ENCODE measurements around the gene MYL5. TPM values are rescaled to one million over a fixed set of nuclear protein-coding genes. Genes with fewer than 3 reads are reported as not detected.
"Not testable (repeated sequence)": the region's sequence is repeated elsewhere in the genome, so short reads cannot be mapped to it uniquely, and the experiment has no call there.

The MYL5 gene
- total and polyA plus RNA-seq, 2 of the 4 experiments (the other 2 are of a cell fraction) = 9.1 to 16.0 TPM

DNA sequence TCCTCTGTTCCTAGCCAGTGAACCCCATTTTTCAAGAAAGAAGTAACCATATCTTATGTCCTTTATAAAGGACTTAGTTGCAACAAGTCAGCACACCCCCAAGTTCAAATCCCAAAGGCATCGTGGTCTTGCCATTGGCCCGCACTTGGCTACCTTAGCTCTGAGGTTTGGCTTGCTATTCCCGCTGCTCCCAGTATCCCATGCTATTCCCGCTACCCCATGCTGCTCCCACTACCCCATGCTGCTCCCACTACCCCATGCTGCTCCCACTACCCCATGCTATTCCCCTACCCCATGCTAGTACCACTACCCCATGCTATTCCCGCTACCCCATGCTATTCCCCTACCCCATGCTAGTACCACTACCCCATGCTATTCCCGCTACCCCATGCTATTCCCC is 6.1 kb upstream of the MYL5 start:
- H2BK5ac ChIP-seq (ENCODE audit: low read depth, low read length, poor library complexity, severe bottlenecking); H2AK5ac ChIP-seq (ENCODE audit: low read depth, low read length); H4K20me1 ChIP-seq (ENCODE audit: insufficient read depth, low read length); H3K4me3 ChIP-seq (ENCODE audit: insufficient read depth, low read depth, low read length); H3K18ac ChIP-seq (ENCODE audit: low read depth, low read length); H4K5ac ChIP-seq (ENCODE audit: low read depth, low read length); dilution Hi-C loops (cut with HindIII; ENCODE audit: low sequenced_read_pairs, unreplicated experiment); H3K9ac ChIP-seq (ENCODE audit: low read depth, low read length); H2AFZ ChIP-seq (replicated peaks; ENCODE audit: low read length, poor library complexity); DNase-seq; H3K27ac ChIP-seq (ENCODE audit: insufficient read depth, low read length); ATAC-seq (ENCODE audit: low read depth); H3K4ac ChIP-seq (ENCODE audit: low read depth, low read length); H3K27me3 ChIP-seq (ENCODE audit: control insufficient read depth, insufficient read depth, low read length); BruUV-seq (replicated peaks); intact Hi-C loops (cut with micrococcal nuclease); H2AK9ac ChIP-seq (replicated peaks; ENCODE audit: low read depth, low read length, poor library complexity); H2BK20ac ChIP-seq (ENCODE audit: low read depth, low read length); H3K4me1 ChIP-seq (ENCODE audit: control insufficient read depth, insufficient read depth, low read length); H3K9me1 ChIP-seq (ENCODE audit: insufficient read depth, low read length); H3K79me1 ChIP-seq (ENCODE audit: low read depth in 1 of 2, low read length in 2 of 2); H3K56ac ChIP-seq (ENCODE audit: extremely low read depth, insufficient read depth, low read length); H3K23ac ChIP-seq (ENCODE audit: low read depth, low read length); H4K91ac ChIP-seq (ENCODE audit: insufficient read depth, low read depth, low read length); CTCF ChIA-PET; H3K4me2 ChIP-seq (ENCODE audit: low read depth, low read length); in situ Hi-C loops (cut with MboI; ENCODE audit: low sequenced_read_pairs); H2BK120ac ChIP-seq (ENCODE audit: low read depth, low read length); H3K9me3 ChIP-seq (ENCODE audit: control insufficient read depth, insufficient read depth, low read length); H4K8ac ChIP-seq (ENCODE audit: low read depth in 2 of 2, low read length in 2 of 2); H2BK15ac ChIP-seq (ENCODE audit: low read depth, low read length); POLR2A ChIA-PET (ENCODE audit: unreplicated experiment); H3K14ac ChIP-seq (replicated peaks; ENCODE audit: low read depth, low read length): not testable (repeated sequence)
- H3K36me3 ChIP-seq (ENCODE audit: control insufficient read depth, insufficient read depth, low read length) = peaks cover 17% of the 10 kb centered on the region
- WGBS, 2 experiments (ENCODE audit: extremely low coverage in 2 of 2, insufficient read length in 1 of 2) = 89% methylated on average over 2 of the region's 6 CpGs; no CpG with 5 or more reads in 1 of the 2 experiments

DNA sequence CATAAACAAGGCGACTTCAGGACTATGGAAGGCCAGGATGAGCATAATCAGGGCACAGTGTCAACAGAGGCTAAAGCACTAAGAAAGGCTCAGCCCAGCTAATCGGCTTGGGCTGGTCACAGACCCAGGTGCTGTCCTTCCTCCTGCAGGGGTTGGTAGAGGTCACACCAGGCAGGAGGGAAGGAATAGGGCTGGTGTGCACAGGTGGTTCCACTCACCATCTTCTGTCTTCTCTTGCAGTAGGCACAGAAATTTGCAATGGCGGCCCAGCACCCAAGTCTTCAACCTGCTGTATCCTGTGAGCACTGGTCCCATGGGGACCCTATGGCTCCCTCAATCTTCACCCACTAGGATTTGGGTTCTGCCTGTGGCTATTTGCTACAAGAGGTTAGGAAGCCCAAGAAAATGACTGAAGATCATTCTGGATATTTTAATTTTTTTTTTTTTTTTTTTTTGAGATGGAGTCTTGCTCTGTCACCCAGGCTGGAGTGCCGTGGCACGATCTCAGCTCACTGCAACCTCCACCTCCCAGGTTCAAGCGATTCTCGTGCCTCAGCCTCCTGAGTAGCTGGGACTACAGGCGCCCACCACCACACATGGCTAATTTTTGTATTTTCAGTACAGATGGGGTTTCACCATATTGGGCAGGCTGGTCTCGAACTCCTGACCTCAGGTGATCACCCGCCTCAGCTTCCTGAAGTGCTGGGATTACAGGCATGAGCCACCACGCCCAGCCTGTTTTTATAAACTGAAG is 4.4 kb upstream of the MYL5 start:
- H3K9me3 ChIP-seq (ENCODE audit: control insufficient read depth, insufficient read depth, low read length); H2BK15ac ChIP-seq (ENCODE audit: low read depth, low read length); H3K27ac ChIP-seq (ENCODE audit: insufficient read depth, low read length); dilution Hi-C loops (cut with HindIII; ENCODE audit: low sequenced_read_pairs, unreplicated experiment); H3K56ac ChIP-seq (ENCODE audit: extremely low read depth, insufficient read depth, low read length); H3K14ac ChIP-seq (replicated peaks; ENCODE audit: low read depth, low read length); H3K4me3 ChIP-seq (ENCODE audit: insufficient read depth, low read depth, low read length); H3K4ac ChIP-seq (ENCODE audit: low read depth, low read length); in situ Hi-C loops (cut with MboI; ENCODE audit: low sequenced_read_pairs); H2BK20ac ChIP-seq (ENCODE audit: low read depth, low read length); DNase-seq; H2BK5ac ChIP-seq (ENCODE audit: low read depth, low read length, poor library complexity, severe bottlenecking); H3K4me2 ChIP-seq (ENCODE audit: low read depth, low read length); H3K4me1 ChIP-seq (ENCODE audit: control insufficient read depth, insufficient read depth, low read length); H4K91ac ChIP-seq (ENCODE audit: insufficient read depth, low read depth, low read length); H4K5ac ChIP-seq (ENCODE audit: low read depth, low read length); H2AK5ac ChIP-seq (ENCODE audit: low read depth, low read length); H3K9ac ChIP-seq (ENCODE audit: low read depth, low read length); ATAC-seq (ENCODE audit: low read depth); H2BK120ac ChIP-seq (ENCODE audit: low read depth, low read length); H4K20me1 ChIP-seq (ENCODE audit: insufficient read depth, low read length); H4K8ac ChIP-seq (ENCODE audit: low read depth in 2 of 2, low read length in 2 of 2); H3K9me1 ChIP-seq (ENCODE audit: insufficient read depth, low read length); H3K23ac ChIP-seq (ENCODE audit: low read depth, low read length); H3K18ac ChIP-seq (ENCODE audit: low read depth, low read length); H2AFZ ChIP-seq (replicated peaks; ENCODE audit: low read length, poor library complexity); H2AK9ac ChIP-seq (replicated peaks; ENCODE audit: low read depth, low read length, poor library complexity); H3K27me3 ChIP-seq (ENCODE audit: control insufficient read depth, insufficient read depth, low read length); POLR2A ChIA-PET (ENCODE audit: unreplicated experiment); CTCF ChIA-PET; BruUV-seq (replicated peaks): not testable (repeated sequence)
- WGBS, 2 experiments (ENCODE audit: extremely low coverage in 2 of 2, insufficient read length in 1 of 2) = no CpG with 5 or more reads among the region's 11 CpGs
- intact Hi-C loops (cut with micrococcal nuclease) = loop anchor here (10.0 kb wide), 1 partner anchor 335 kb away; the partner anchor contains the start of gene ZNF141
- Histone ChIP-seq H3K36me3 (ENCODE audit: control insufficient read depth, insufficient read depth, low read length) (peaks cover 17% of the 10 kb centered on the region), H3K79me1 (ENCODE audit: low read depth in 1 of 2, low read length in 2 of 2) (peaks cover 8 to 19% of the 10 kb centered on the region in 2 experiments; a peak in 3 of 4 replicates)

Data from IMR-90 (cell line).